GM21447 (cell line): ENCODE data around the gene POLL.

Experiments
- ATAC-seq: cut with Tn5 transposase; IDR thresholded peaks from one replicate; pipeline ENCODE4 v1.9.1; 2021; ENCODE audit not compliant: unreplicated experiment

The POLL gene

DNA sequence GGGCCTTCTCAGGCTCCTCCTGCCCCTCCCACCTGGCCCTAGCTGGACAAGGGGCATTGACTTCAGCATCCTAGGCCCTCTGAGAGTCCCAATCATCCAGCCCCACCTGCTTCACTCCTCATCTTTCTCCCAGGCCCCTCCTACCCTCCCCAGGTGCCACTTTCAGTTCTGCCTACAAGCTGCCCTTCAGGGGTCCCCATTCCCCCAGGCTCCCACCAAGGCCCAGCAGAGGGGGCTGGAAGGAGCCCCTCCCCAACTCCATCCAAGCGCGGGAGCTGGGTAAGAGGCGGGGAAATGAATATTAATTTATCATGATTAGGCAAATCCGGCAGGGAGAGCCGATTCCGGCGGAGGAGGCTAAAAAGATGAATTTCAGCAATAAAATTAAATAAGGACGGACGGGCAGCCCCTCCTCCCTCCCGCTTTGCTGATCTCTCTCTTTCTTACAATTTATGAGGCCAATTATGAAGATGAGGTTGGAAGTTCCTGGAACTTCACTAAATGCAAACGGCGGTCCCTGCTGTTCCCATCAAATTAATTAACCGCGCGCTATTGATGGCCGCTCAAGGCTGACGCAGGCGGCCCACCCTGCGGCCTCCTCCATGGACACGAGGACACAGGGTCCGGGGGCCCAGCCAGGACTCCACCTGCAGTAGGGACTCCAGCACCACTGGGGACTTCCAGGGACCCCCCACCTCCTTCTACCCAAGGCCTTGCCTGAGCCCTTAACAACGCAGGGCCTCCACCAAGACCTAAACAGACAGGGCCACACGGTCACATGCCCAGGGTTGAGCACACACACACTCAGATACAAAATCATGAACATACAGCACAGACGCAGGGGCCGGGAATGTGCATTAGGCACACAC is 13.9 kb downstream of the POLL start:
- no peak for ATAC-seq

DNA sequence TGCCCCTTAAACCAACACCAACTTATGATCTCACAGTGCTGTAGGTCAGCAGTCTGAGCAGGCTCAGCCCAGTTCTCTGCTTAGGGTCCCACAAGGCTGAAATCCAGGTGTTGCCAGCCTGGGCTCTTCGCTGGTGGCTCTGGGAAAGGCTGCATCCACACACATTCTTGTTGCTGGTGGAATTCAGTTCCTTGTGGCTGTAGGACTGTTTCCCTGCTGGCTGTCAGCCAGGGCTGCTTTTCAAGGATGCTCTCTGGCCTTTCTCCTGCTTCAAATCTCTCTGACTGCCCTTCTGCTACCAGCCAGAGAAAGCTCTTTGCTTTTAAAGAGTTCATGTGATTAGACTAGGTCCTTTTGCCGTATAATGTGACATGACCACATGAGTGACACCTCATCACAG is 15.3 kb downstream of the POLL start:
- ATAC-seq = no peak

- no peak for ATAC-seq
Measured at GRCh38 chr10:101572126-101572525, 15.9 kb downstream of the POLL start.

DNA sequence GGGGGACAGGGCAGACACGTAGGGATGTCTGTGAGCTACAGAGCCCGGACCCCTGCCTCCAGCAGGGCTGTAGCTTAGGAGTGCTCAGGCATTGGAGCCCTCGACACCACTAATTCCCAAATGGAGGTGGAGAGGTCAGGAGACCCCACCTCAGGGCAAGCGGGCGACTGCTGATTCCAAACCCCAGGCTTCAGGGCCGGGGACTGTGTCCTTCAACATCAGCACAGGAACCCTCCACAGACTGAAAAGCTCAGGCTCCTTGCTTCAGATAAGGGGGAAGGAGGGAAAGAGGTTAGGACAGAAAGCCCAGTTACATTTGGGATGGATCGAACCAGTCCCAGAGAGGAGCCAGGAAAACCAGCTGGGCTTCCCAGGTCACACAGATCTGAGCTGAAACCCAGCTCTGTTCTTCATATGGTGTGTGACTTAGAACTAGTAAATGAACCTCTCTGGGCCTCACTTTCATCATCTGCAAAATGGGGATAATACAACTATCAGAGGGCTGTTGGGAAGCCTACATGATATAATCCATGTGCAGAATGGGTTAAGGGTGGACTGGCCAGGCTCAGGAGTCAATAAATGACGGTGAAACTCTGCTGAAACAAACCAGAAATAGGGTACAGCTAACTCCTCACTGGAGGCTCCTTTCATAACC is 16.7 kb downstream of the POLL start:
- ATAC-seq = no peak

GRCh38 chr10:101570428-101571270 is 17.4 kb downstream of the POLL start:
- peak; percentile 25 for ATAC-seq

- ATAC-seq = peak; percentile 61
Measured at GRCh38 chr10:101569622-101570427, 18.2 kb downstream of the POLL start.

DNA sequence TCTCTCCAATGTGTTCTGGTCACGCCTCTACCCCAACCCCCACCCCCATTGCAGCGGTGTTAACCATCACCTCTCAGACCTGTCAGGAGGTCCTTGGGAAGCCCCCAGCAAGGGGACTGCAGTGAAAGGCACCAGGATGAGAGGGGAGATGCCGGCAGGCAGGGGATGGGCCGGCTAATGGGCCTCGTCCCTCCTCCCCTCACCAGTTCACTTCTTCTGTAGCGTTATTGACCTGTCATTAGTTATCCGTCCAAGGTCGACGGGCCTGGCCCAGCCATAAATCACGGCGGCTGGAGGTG is 18.8 kb downstream of the POLL start:
- ATAC-seq = no peak

DNA sequence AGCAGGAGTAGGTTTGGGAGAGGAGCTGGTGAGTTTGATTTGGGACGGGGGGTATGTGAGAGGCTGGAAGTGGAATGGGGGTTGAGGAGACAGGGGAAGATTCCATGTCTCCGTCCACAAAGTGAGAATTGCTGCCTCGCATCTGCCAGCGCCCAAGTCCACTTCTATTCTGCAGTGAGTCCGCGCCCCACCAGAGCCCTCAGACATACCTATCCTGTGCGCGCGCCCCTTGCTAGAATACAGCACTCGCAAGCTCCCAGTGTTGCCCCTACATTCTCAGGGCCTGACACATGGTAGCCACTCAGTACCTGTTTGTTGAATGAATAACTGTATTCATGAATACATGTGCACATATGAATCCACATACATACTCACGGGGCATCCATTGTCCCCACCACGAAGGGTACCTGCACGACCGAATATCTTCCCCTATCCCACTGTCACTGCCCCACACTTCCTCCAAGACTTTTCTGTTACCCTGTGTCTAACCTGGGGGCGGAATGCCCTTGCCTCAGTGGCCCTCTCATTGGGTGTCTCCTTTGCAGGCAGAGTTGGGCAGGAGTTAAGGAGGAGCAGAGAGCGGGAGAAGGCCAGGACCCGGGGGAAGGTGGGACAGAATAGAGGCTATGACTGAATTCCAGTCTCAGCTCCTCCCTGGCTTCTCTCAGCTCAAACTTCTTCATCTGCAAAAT is 19.9 kb downstream of the POLL start:
- ATAC-seq = no peak

DNA sequence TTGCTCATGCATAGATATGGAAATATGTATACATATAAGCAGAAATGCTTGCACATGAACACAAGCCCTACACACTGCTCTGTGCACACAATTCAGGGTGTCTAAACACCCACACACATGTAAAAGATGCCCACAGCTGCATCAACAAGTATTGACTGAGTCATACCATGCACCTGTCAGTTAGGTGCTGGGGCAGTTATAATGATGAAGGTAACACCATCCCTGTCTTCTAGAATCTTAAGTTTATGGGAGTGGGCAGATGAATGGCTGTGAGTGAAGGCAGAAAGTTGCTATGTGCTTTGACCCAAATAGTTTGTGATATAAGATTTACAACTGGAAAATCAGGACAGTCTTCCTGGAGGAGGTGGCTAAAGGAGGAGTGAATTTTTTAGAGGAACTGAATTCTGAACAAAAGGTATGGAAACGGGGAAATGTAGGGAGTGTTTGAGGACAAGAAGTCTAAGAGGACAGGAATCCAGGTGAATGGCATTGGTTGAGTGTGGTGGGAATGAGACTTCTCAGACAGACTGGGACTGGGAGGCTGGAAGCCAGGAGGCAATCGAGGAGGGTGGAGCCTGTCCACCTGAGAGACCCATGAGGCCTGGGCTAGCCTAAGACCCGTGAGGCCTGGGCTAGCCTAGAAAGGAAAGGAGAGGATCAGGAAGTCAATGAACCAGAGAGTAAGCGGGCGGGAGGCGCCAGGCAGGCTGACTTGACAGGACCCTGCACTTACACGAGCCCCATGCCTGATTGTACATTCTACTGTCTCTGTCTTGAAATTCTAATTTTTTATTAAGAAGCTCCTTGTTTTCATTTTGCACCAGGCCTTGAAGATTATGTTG is 20.7 kb downstream of the POLL start:
- no peak for ATAC-seq

DNA sequence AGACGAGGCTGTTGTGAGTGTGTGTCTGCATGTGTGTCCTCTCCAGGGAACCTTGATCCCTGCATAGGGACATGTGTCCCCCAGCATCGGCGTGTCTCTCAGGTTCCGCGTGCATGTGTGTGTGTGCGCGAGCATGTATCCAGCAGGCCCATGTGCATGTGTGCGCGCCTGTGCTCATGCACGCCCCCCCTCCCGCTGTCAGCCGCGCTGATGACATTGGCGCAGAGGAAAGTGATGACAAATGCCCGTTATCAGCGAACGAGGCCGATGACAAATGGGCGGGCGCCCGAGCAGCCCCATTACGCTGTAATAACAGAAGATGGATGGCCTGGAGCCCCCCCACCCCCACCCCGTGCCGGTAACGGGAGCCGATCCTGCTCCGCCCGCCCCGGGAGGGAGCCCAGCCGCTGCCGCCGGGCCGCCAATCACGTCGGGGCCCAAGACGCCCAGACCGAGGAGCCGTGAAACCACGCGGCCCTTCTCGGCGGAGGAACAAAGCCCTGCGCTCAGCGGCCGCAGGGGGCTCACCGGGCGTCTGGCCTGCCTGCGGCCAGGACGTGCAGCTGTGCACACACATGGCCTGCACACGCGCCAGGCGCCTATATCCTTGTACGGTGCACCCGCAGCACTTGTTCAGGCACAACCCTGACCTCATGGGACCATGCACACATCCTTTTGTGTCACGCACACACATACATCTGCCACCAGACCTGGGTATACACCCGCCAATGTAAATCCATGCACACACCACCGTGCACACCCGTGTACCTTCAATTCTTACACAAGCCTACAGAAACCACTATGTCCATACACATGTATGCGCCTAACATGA is 21.5 kb downstream of the POLL start:
- ATAC-seq = no peak

DNA sequence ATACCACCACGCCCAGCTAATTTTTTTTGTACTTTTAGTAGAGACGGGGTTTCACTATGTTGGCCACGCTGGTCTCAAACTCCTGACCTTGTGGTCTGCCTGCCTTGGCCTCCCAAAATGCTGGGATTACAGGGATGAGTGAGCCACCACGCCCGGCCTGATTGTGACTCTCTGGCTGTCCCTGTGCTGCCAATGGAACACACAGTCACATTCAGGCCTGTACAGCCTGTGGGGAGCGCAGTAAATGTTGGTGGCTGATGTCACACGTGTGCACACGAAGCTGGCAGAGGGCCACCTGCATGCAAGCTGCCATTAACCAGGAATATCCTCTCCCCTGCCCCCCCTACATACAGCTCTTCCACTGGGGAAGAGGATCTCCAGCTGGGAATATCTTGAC is 22.1 kb downstream of the POLL start:
- no peak for ATAC-seq

DNA sequence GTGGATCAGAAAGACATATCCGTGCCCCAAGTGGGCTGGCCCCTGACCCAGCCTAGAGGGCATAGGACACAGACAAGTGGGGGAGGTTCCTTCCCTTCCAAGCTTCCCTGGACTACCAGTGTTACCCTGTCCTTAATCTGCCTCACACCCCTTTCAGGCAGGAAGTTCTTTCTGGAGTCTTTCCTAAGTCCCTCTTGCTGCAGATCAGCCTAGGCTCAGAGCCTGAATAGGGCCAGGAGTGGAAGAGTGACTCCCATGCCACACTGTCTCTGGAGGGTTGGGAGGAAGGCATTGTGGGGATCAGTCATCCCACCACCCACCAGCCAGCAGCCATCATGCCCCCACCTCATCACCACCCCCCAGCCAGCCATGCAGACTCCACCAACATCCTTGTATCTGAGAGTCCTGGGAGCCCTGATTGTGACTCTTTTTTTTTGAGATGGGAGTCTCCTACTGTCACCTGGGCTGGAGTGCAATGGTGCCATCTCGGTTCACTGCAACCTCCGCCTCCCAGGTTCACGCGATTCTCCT is 22.6 kb downstream of the POLL start:
- ATAC-seq = no peak

DNA sequence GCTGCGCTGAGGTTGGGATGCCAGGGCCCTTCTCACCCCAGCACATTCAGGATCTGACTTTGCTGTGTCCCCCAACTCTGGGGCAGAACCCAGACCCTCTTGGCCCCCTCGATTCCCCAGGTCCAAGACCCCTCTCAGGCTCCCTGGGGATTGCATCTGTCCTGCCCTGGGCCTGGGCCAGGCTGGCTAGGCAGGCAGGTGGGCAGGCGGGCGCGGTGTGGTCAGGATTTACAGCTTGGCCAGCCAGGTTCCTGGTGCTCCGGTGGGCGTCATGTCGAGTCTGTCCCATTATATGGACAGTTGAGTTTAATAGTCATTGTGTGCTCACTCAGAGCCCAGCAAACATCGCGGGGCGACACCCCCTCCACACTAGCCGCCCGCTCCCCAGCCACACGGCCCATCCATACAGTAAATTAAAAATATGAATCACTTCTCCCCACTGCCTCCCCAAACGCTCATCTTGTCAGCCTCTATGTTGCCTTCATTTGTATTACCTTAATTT is 23.5 kb downstream of the POLL start:
- ATAC-seq = no peak

- no peak for ATAC-seq
Measured at GRCh38 chr10:101563497-101564040, 24.5 kb downstream of the POLL start.

- no peak for ATAC-seq
Measured at GRCh38 chr10:101563007-101563406, 25.1 kb downstream of the POLL start.

- ATAC-seq = no peak
Measured at GRCh38 chr10:101562231-101562630, 25.8 kb downstream of the POLL start.

DNA sequence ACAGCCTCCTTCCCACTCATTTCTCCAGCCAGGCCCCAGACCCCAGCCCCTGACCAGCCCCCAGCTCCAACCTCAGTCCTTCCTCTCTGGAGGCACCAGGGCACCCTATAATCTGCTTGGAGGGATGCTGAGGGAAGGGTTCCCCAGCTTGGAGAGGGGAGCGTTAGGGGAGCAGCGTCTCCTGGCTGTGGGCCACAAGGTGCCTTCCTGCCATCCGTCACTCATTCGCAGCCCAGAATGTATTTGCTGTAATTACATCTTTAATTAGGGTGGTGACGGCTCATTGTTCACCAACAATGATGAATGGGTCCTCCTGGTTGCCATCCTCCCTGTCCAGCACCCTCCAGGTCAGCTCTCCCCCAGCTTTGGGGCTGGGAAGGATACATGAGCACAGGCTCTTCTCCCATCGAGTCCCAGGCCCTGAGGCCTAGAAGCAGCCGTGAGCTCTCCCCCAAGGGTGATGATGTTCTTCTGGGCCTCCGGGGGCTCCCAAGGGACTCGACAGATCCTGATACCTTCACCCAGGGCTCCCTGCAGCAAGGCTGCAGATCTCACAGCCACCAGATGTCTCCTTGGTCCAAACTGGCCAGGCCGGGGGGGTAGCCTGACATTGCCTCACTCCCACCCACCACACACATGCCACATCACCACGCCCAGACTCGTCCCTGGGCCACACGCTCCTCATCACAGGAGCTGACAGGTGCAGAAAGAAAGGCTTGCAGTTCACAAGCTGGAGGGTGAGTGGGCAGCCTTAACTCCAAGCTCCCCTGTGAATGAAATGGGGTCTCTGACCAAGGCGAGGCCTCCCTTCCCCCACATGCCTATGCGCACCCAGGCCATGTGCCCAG is 26.8 kb downstream of the POLL start:
- ATAC-seq = no peak
